Neural progenitor cell (in vitro differentiated cells): Measurements from ENCODE around the gene TCF23.

Source experiments
- EZH2 ChIP-seq: fragments of 200-600 bp; sonication (generic); IDR thresholded peaks from 2 replicates; pipeline ENCODE4 v1.6.1; 2017; ENCODE audit warnings: antibody characterized with exemption, mild to moderate bottlenecking, moderate library complexity
- EZH2phosphoT487 ChIP-seq: fragments of 200-600 bp; sonication (generic); IDR thresholded peaks from 2 replicates; pipeline ENCODE4 v1.6.1; 2017; ENCODE audit warnings: antibody characterized with exemption
- TF ChIP-seq, protein P1 (sequence below): fragments of 200-600 bp; sonication (generic); IDR thresholded peaks from 2 replicates; pipeline ENCODE4 v1.5.1; 2017; ENCODE audit warnings: antibody characterized with exemption, mild to moderate bottlenecking

- TF ChIP-seq EZH2 (no peak), EZH2phosphoT487 (no peak)
- TF ChIP-seq, protein P1, sequence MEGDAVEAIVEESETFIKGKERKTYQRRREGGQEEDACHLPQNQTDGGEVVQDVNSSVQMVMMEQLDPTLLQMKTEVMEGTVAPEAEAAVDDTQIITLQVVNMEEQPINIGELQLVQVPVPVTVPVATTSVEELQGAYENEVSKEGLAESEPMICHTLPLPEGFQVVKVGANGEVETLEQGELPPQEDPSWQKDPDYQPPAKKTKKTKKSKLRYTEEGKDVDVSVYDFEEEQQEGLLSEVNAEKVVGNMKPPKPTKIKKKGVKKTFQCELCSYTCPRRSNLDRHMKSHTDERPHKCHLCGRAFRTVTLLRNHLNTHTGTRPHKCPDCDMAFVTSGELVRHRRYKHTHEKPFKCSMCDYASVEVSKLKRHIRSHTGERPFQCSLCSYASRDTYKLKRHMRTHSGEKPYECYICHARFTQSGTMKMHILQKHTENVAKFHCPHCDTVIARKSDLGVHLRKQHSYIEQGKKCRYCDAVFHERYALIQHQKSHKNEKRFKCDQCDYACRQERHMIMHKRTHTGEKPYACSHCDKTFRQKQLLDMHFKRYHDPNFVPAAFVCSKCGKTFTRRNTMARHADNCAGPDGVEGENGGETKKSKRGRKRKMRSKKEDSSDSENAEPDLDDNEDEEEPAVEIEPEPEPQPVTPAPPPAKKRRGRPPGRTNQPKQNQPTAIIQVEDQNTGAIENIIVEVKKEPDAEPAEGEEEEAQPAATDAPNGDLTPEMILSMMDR, result no peak
Observed at GRCh38 chr2:27139310-27139709, 9.5 kb upstream of the TCF23 start, which contains the start of gene PRR30.
